Sigmoid colon (tissue), 4 donors: ENCODE data around the gene E2F7.

Source experiments
- POLR2A ChIP-seq, 2 donors: fragments of 450-650 bp; IDR thresholded peaks; one replicate each; pipeline ENCODE4 v1.6.1; 2016; ENCODE audit warnings: antibody characterized with exemption in 2 of 2, mild to moderate bottlenecking in 2 of 2, moderate library complexity in 2 of 2
- POLR2AphosphoS5 ChIP-seq, 4 donors: sonication (generic); formaldehyde crosslinking; IDR thresholded peaks; one replicate each; pipeline ENCODE4 v1.6.1; 2017; ENCODE audit warnings: antibody characterized with exemption in 4 of 4
- TF ChIP-seq, protein P1 (sequence below), 4 experiments: fragments of 450-650 bp in 3 of 4; fragments of 200-600 bp in 1 of 4; IDR thresholded peaks; one replicate each; pipeline ENCODE4 v1.5.1; 2016 to 2019; ENCODE audit warnings: antibody characterized with exemption in 4 of 4, mild to moderate bottlenecking in 3 of 4, moderate library complexity in 2 of 4

DNA sequence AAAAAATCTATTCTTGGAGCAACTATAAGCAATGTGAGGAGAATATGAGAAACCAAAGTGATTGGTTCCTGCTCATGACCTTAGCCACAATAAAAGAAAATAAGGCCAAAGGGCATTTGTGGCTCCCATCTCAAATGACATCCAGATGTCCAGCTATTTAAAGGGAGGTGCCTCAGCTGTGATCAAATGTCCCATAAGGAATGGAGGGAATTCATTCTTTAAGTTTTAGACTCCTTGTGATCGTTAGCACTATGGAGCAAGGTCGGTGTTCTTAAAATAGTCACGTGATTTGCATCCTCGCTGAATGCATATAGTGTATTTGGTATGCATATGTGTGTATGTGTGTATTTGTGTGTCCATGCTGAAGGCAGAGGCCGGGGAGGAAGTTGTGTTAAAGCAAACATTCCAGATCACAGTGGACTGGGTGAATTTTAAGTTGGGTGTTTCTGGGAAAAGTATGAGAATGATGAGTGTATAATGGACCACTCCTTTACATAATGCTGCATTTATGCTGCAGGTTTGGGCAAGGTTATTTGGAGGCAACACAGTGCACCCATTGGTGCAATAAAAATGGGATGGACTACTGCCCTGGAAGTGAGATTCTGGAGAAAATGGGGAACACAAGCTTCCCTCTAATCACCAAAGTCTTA lies 5.6 kb upstream of the E2F7 start:
- TF ChIP-seq POLR2A (IDR thresholded peaks at IDR 0.05) (no peak), POLR2AphosphoS5 (IDR thresholded peaks at IDR 0.05) (no peak)
- TF ChIP-seq, protein P1, sequence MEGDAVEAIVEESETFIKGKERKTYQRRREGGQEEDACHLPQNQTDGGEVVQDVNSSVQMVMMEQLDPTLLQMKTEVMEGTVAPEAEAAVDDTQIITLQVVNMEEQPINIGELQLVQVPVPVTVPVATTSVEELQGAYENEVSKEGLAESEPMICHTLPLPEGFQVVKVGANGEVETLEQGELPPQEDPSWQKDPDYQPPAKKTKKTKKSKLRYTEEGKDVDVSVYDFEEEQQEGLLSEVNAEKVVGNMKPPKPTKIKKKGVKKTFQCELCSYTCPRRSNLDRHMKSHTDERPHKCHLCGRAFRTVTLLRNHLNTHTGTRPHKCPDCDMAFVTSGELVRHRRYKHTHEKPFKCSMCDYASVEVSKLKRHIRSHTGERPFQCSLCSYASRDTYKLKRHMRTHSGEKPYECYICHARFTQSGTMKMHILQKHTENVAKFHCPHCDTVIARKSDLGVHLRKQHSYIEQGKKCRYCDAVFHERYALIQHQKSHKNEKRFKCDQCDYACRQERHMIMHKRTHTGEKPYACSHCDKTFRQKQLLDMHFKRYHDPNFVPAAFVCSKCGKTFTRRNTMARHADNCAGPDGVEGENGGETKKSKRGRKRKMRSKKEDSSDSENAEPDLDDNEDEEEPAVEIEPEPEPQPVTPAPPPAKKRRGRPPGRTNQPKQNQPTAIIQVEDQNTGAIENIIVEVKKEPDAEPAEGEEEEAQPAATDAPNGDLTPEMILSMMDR (IDR thresholded peaks at IDR 0.05): no peak
